ENCODE results near the gene FBXL16.

Gene FBXL16

GRCh38 chr16:728890-729744, 23.5 kb upstream of the FBXL16 start:
- Histone ChIP-seq H3K4me3 (ENCODE audit: low read depth, low read length) (no peak overlapping the region), H3K27ac (no peak overlapping the region), H3K36me3 (ENCODE audit: control insufficient read depth, insufficient read depth, low read length) (no peaks in the 10 kb centered on the region), H3K79me2 (no peaks in the 10 kb centered on the region), H3K9ac (no peak overlapping the region), H3K4me2 (ENCODE audit: low read length) (no peak overlapping the region), H3K27me3 (ENCODE audit: control insufficient read depth, insufficient read depth, low read length) (no peaks in the 10 kb centered on the region), H3K9me3 (ENCODE audit: control insufficient read depth, low read length) (no peaks in the 10 kb centered on the region), H2AFZ (no peak overlapping the region), H3K4me1 (peaks cover 9% of the 10 kb centered on the region)
- TF ChIP-seq CTCF (IDR thresholded peaks at IDR 0.05): no peak

DNA sequence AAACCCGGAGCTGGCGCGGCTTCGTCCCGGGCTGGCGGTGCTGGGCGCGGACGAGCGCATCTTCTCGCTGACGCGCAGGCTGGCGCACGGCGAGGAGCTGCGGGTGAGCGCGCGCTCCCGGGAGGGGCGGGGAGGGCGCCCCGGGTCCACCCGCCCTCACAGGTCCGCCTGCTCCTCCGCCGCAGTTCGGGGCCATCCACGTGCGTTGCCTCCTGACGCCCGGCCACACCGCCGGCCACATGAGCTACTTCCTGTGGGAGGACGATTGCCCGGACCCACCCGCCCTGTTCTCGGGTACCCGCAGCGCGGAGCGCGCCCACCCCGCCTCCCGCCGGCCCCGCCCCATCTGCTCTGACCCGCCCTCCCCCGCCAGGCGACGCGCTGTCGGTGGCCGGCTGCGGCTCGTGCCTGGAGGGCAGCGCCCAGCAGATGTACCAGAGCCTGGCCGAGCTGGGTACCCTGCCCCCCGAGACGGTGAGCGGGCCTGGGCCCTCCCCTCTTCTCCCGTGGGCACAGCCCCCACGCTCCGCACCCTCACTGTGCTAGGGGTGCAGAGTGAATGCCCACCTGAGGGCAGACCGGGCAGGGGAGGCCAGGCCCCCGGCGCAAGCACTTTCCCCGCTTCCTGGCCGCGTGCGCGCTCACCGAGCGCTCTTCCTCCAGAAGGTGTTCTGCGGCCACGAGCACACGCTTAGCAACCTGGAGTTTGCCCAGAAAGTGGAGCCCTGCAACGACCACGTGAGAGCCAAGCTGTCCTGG, 22.7 kb upstream of the FBXL16 start:
- no peaks in the 10 kb centered on the region for H3K79me2 ChIP-seq
- peaks cover 9% of the 10 kb centered on the region for H3K4me1 ChIP-seq
- no peaks in the 10 kb centered on the region for H3K9me3 ChIP-seq (ENCODE audit: control insufficient read depth, low read length)
- no peak for TF ChIP-seq CTCF (IDR thresholded peaks at IDR 0.05)
- no peak overlapping the region for H3K27ac ChIP-seq
- no peaks in the 10 kb centered on the region for H3K36me3 ChIP-seq (ENCODE audit: control insufficient read depth, insufficient read depth, low read length)
- peak overlapping the region; percentile 51 for H3K4me2 ChIP-seq (ENCODE audit: low read length)
- no peaks in the 10 kb centered on the region for H3K27me3 ChIP-seq (ENCODE audit: control insufficient read depth, insufficient read depth, low read length)
- no peak overlapping the region for H3K9ac ChIP-seq
- H2AFZ ChIP-seq: no peak overlapping the region
- H3K4me3 ChIP-seq (ENCODE audit: low read depth, low read length): peak overlapping the region; percentile 31

DNA sequence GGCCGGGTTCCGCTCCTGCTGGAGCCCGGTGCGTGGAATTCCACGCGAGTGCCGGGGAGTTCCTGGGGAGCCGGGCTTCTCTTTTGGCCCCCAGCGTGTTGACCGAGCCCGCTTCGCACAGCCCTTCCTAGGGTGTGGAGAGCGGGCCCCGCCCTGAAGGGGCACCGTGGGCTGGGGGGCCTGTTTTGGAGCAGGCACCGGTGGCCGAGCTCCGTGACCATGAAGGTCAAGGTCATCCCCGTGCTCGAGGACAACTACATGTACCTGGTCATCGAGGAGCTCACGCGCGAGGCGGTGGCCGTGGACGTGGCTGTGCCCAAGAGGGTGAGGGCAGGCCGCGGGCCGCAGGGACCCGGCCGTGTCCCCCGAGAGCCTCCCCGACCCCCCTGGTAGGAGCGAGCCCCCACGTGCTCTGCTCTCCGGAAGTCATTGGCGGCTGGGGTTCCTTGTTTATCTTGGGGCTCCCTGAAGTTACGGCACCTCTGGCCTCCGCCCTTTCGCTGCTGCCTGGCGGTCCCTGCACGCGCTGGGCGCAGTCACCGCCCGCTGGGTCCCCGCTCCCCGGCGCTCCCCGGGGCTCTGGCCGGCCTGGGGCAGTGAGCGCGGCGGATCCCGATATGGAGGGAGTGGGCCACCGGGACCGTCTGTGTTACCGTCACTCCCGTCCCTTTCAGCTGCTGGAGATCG, 21.8 kb upstream of the FBXL16 start:
- H2AFZ ChIP-seq: peak overlapping the region; percentile 48
- H3K79me2 ChIP-seq: no peaks in the 10 kb centered on the region
- no peak overlapping the region for H3K27ac ChIP-seq
- H3K9ac ChIP-seq: no peak overlapping the region
- TF ChIP-seq CTCF (IDR thresholded peaks at IDR 0.05): no peak
- H3K9me3 ChIP-seq (ENCODE audit: control insufficient read depth, low read length): no peaks in the 10 kb centered on the region
- no peaks in the 10 kb centered on the region for H3K27me3 ChIP-seq (ENCODE audit: control insufficient read depth, insufficient read depth, low read length)
- H3K4me3 ChIP-seq (ENCODE audit: low read depth, low read length): peak overlapping the region; percentile 83
- H3K4me1 ChIP-seq: peaks cover 9% of the 10 kb centered on the region
- no peaks in the 10 kb centered on the region for H3K36me3 ChIP-seq (ENCODE audit: control insufficient read depth, insufficient read depth, low read length)
- peak overlapping the region; percentile 98 for H3K4me2 ChIP-seq (ENCODE audit: low read length)

DNA sequence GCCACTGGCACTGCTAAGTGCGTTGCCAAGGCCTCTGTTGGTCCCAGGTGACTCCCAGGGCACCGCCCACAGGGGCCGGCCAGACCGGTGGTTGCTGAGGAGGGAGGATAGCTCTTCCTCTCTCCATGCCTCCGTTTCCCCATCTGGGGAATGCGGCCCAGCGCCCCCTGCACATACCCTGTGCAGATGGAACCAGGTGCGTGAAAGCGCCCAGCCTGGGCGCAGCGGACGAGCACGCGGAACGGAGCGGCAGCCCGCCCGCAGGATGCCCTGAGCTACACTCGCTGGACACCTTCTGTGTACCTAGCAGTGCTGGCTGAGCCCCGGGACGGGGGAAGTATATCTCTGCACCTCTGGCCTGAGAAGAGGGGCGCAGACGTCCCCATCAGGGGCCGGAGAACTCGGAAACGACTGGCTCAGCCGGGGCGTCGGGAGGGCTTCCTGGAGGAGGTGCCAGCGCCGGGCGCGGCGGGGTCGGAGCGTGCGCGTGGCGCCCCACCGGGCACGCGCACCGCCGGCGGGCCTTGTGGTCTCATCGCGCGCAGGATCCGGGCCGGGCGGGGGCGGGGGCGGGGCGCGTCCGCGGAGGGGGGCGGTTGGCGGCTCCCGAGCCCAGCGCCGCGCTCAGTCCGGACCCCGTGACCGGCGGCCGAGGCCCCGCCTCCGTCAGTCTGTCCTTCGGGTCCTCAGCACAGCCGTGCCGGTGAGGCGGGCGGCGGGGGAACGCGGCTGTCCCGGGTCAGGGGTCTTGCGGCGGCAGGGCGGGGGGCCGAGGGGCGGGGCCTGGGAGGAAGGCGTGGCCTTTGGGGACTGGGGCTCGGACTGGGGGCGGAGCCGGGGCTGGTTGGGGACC, 21.1 kb upstream of the FBXL16 start, which contains the start of the genes CCDC78 and HAGHL:
CCDC78 (minus strand) TSS at position 6 of the 853 bp plus-strand sequence. CDS start 76 bp downstream, outside the sequence.
HAGHL (plus strand) TSS at position 669 of the 853 bp plus-strand sequence. CDS start 404 bp downstream, outside the sequence.
- no peaks in the 10 kb centered on the region for H3K36me3 ChIP-seq (ENCODE audit: control insufficient read depth, insufficient read depth, low read length)
- no peak within 1 kb of the TSS for H3K9ac ChIP-seq
- H3K4me2 ChIP-seq (ENCODE audit: low read length): peak within 1 kb of the TSS; percentile 98
- TF ChIP-seq CTCF (IDR thresholded peaks at IDR 0.05): no peak
- peak within 1 kb of the TSS; percentile 58 for H2AFZ ChIP-seq
- H3K27ac ChIP-seq: no peak within 1 kb of the TSS
- no peaks in the 10 kb centered on the region for H3K27me3 ChIP-seq (ENCODE audit: control insufficient read depth, insufficient read depth, low read length)
- H3K4me3 ChIP-seq (ENCODE audit: low read depth, low read length): peak within 1 kb of the TSS; percentile 83
- no peaks in the 10 kb centered on the region for H3K79me2 ChIP-seq
- H3K9me3 ChIP-seq (ENCODE audit: control insufficient read depth, low read length): no peaks in the 10 kb centered on the region
- H3K4me1 ChIP-seq: peaks cover 9% of the 10 kb centered on the region

Data from parathyroid adenoma (tissue), 2 donors.